H9 (cell line): ENCODE results near the gene FREM2. TPM values are rescaled to one million over a fixed set of nuclear protein-coding genes. Genes with fewer than 3 reads are reported as not detected.

Experiments
- DNase-seq: peaks from one replicate; pipeline ENCODE4 v3.0.0-alpha.2; 2017
- H2AFZ ChIP-seq: one replicate; pipeline ENCODE4 v1.6.1; 2013; ENCODE audit warnings: mild to moderate bottlenecking, low read length, control low read depth, moderate library complexity
- H2AK5ac ChIP-seq: 2 replicates; pipeline ENCODE4 v1.6.1; 2013; ENCODE audit warnings: low read length, control low read depth, mixed read lengths; ENCODE audit not compliant: insufficient read length
- H2BK120ac ChIP-seq: one replicate; pipeline ENCODE4 v1.6.1; 2013; ENCODE audit warnings: low read depth, mild to moderate bottlenecking, low read length, control low read depth, inconsistent platforms; ENCODE audit not compliant: poor library complexity, severe bottlenecking
- H2BK12ac ChIP-seq: 2 replicates; pipeline ENCODE4 v1.6.1; 2013; ENCODE audit warnings: low read length, control low read depth, mixed read lengths, low read depth; ENCODE audit not compliant: insufficient read length
- H2BK15ac ChIP-seq: 2 replicates; pipeline ENCODE4 v1.6.1; 2013; ENCODE audit warnings: low read depth, low read length, control low read depth
- H2BK20ac ChIP-seq: one replicate; pipeline ENCODE4 v1.6.1; 2013; ENCODE audit warnings: low read depth, mild to moderate bottlenecking, low read length, control low read depth, inconsistent platforms; ENCODE audit not compliant: poor library complexity, severe bottlenecking
- H2BK5ac ChIP-seq: 2 replicates; pipeline ENCODE4 v1.6.1; 2013; ENCODE audit warnings: low read length, control low read depth, mixed read lengths; ENCODE audit not compliant: insufficient read length
- H3K14ac ChIP-seq: 2 replicates; pipeline ENCODE4 v1.6.1; 2013; ENCODE audit warnings: low read length, control low read depth; ENCODE audit not compliant: insufficient read depth
- H3K18ac ChIP-seq: 2 replicates; pipeline ENCODE4 v1.6.1; 2013; ENCODE audit warnings: low read depth, mild to moderate bottlenecking, mixed read lengths, low read length, control low read depth; ENCODE audit not compliant: insufficient read length
- H3K23ac ChIP-seq: 2 replicates; pipeline ENCODE4 v1.6.1; 2013; ENCODE audit warnings: low read length, control low read depth, mixed read lengths, low read depth; ENCODE audit not compliant: insufficient read length
- H3K23me2 ChIP-seq: 2 replicates; pipeline ENCODE4 v1.6.1; 2013; ENCODE audit warnings: low read depth, mild to moderate bottlenecking, mixed read lengths, low read length, control low read depth; ENCODE audit not compliant: insufficient read length, poor library complexity, severe bottlenecking
- H3K27ac ChIP-seq: 2 replicates; pipeline ENCODE4 v1.5.1; 2013; ENCODE audit warnings: low read length, control low read depth, mixed read lengths, low read depth; ENCODE audit not compliant: insufficient read length
- H3K27me3 ChIP-seq: 2 replicates; pipeline ENCODE4 v1.6.1; 2013; ENCODE audit warnings: low read length, control low read depth, inconsistent platforms; ENCODE audit not compliant: insufficient read depth
- H3K4ac ChIP-seq: 2 replicates; pipeline ENCODE4 v1.6.1; 2013; ENCODE audit warnings: low read depth, mild to moderate bottlenecking, control low read depth, inconsistent platforms, low read length, moderate library complexity
- H3K4me1 ChIP-seq: 2 replicates; pipeline ENCODE4 v1.6.1; 2013; ENCODE audit warnings: low read length, control low read depth, inconsistent platforms; ENCODE audit not compliant: insufficient read depth
- H3K4me2 ChIP-seq: 2 replicates; pipeline ENCODE4 v1.6.1; 2013; ENCODE audit warnings: low read length, control low read depth, mixed read lengths; ENCODE audit not compliant: insufficient read length, insufficient read depth
- H3K56ac ChIP-seq: 2 replicates; pipeline ENCODE4 v1.6.1; 2013; ENCODE audit warnings: low read depth, mild to moderate bottlenecking, mixed read lengths, low read length, control low read depth; ENCODE audit not compliant: insufficient read length
- H3K79me1 ChIP-seq: 2 replicates; pipeline ENCODE4 v1.6.1; 2013; ENCODE audit warnings: low read depth, mild to moderate bottlenecking, moderate library complexity, low read length, control low read depth, inconsistent platforms; ENCODE audit not compliant: insufficient read depth, poor library complexity, severe bottlenecking
- H3K79me2 ChIP-seq: 2 replicates; pipeline ENCODE4 v1.6.1; 2013; ENCODE audit warnings: low read length, control low read depth, inconsistent platforms; ENCODE audit not compliant: insufficient read depth
- H3K9ac ChIP-seq: 2 replicates; pipeline ENCODE4 v1.6.1; 2013; ENCODE audit warnings: low read length, control low read depth, mixed read lengths; ENCODE audit not compliant: insufficient read length; ENCODE audit errors: extremely low read depth
- H3K9me3 ChIP-seq: one replicate; pipeline ENCODE4 v1.6.1; 2013; ENCODE audit warnings: low read depth, low read length, inconsistent platforms; ENCODE audit not compliant: control insufficient read depth
- H3T11ph ChIP-seq: one replicate; pipeline ENCODE4 v1.6.1; 2013; ENCODE audit warnings: mild to moderate bottlenecking, low read length, control low read depth, inconsistent platforms
- H4K20me1 ChIP-seq: one replicate; pipeline ENCODE4 v1.6.1; 2013; ENCODE audit not compliant: control insufficient read depth, insufficient read length, insufficient read depth
- H4K5ac ChIP-seq: 2 replicates; pipeline ENCODE4 v1.6.1; 2013; ENCODE audit warnings: low read depth, mild to moderate bottlenecking, mixed read lengths, low read length, control low read depth; ENCODE audit not compliant: insufficient read length
- H4K8ac ChIP-seq: replicated peaks from 2 replicates; pipeline ENCODE4 v1.6.1; 2013; ENCODE audit warnings: low read length, control low read depth, mixed read lengths, low read depth; ENCODE audit not compliant: insufficient read length
- H4K91ac ChIP-seq: 2 replicates; pipeline ENCODE4 v1.6.1; 2013; ENCODE audit warnings: low read depth, mild to moderate bottlenecking, moderate library complexity, mixed read lengths, low read length, control low read depth; ENCODE audit not compliant: insufficient read length
- H3K27ac Mint-ChIP-seq, 3 experiments: 2 replicates in 2 of 3; 3 replicates in 1 of 3; pipeline ENCODE4 v1.8.0; 2020 to 2021; ENCODE audit warnings: mixed read lengths in 3 of 3, mild to moderate bottlenecking in 1 of 3, moderate library complexity in 1 of 3
- H3K27me3 Mint-ChIP-seq: 2 replicates; pipeline ENCODE4 v1.8.0; 2021; ENCODE audit warnings: low read depth, mild to moderate bottlenecking, moderate library complexity, mixed read lengths
- H3K36me3 Mint-ChIP-seq, 3 experiments: 2 replicates in 2 of 3; 3 replicates in 1 of 3; pipeline ENCODE4 v1.8.0; 2020 to 2021; ENCODE audit warnings: low read depth in 3 of 3, mixed read lengths in 3 of 3; ENCODE audit not compliant: insufficient read depth in 1 of 3
- H3K4me1 Mint-ChIP-seq, 2 experiments: 2 replicates each; pipeline ENCODE4 v1.8.0; 2020; ENCODE audit warnings: mixed read lengths in 2 of 2
- H3K4me3 Mint-ChIP-seq, 2 experiments: 2 replicates in 1 of 2; 3 replicates in 1 of 2; pipeline ENCODE4 v1.8.0; 2020 to 2021; ENCODE audit warnings: mild to moderate bottlenecking in 2 of 2, mixed read lengths in 2 of 2, moderate library complexity in 1 of 2
- H3K9me3 Mint-ChIP-seq, 2 experiments: 2 replicates in 1 of 2; 3 replicates in 1 of 2; pipeline ENCODE4 v1.8.0; 2020; ENCODE audit warnings: mild to moderate bottlenecking in 2 of 2, mixed read lengths in 2 of 2, moderate library complexity in 1 of 2
- CTCF ChIP-seq: fragments of 200-600 bp; sonication (generic); conservative IDR thresholded peaks from 3 replicates; pipeline ENCODE4 v1.8.0; 2021; ENCODE audit warnings: antibody characterized with exemption, mild to moderate bottlenecking
- WGBS: extraction: QIAGEN DNeasy Blood & Tissue Kit; methylation state at CpG from one replicate; pipeline ENCODE4 v1.1.7; 2013; ENCODE audit warnings: missing lambda C conversion rate, low lambda C conversion rate, mixed read lengths; ENCODE audit not compliant: insufficient read length; ENCODE audit errors: extremely low coverage; 5-methylcytosine and 5-hydroxymethylcytosine counted together
- total RNA-seq: library from RNA; stranded (reverse); gene quantifications from 2 replicates; pipeline ENCODE4 v1.2.1, GENCODE V29; 2021

FREM2 gene
- total RNA-seq, 1 experiment from 2014 or later = 16.0 TPM

DNA sequence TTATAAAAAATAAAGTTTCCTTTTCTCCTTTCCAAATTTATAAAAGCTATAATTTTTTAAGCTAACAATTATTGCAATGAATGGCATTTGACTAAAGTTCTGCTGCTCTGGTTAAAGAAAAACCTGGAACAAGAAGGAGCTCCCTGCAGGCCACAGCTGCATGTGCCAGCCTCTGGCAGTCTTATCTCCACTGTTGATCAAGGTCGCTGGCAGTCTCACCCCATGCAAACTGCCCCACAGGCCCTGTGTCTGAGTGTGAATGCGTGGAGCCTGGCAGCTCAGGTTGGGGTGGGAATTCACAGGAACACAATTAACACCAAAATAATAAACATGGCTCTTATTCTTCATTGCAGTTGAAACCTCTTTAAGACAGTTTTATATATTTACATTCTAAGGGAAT lies 30.2 kb upstream of the FREM2 start:
- WGBS = no CpG with 5 or more reads among the region's 2 CpGs
- no peak for TF ChIP-seq CTCF

More for the DNA sequence above, 30.2 kb upstream of the FREM2 start:
- Histone ChIP-seq H4K91ac (no peak overlapping the region), H2BK120ac (no peak overlapping the region), H3K4ac (no peak overlapping the region), H3K14ac (no peak overlapping the region), H2AK5ac (no peak overlapping the region), H3T11ph (no peak overlapping the region), H3K79me1 (no peaks in the 10 kb centered on the region), H4K5ac (no peak overlapping the region), H4K8ac (no peak overlapping the region), H3K79me2 (no peaks in the 10 kb centered on the region), H3K4me1 (no peaks in the 10 kb centered on the region), H3K27me3 (no peaks in the 10 kb centered on the region), H2BK12ac (no peak overlapping the region), H3K4me2 (no peak overlapping the region), H3K23ac (no peak overlapping the region), H3K18ac (no peak overlapping the region), H2BK20ac (no peak overlapping the region), H3K23me2 (no peaks in the 10 kb centered on the region), H4K20me1 (no peaks in the 10 kb centered on the region), H3K56ac (no peak overlapping the region), H2BK15ac (no peak overlapping the region), H2BK5ac (no peak overlapping the region), H3K9ac (no peak overlapping the region), H2AFZ (no peak overlapping the region), H3K9me3 (no peaks in the 10 kb centered on the region), H3K27ac (no peak overlapping the region)
- Mint-ChIP-seq H3K4me1 (no peaks in the 10 kb centered on the region), H3K27ac (no peak overlapping the region), H3K27me3 (no peaks in the 10 kb centered on the region), H3K4me3 (no peak overlapping the region), H3K36me3 (no peaks in the 10 kb centered on the region), H3K9me3 (no peaks in the 10 kb centered on the region; a peak in 1 of 5 replicates)
- no peak for DNase-seq
